Measurements from ENCODE around the gene PMEL.

The PMEL gene

DNA sequence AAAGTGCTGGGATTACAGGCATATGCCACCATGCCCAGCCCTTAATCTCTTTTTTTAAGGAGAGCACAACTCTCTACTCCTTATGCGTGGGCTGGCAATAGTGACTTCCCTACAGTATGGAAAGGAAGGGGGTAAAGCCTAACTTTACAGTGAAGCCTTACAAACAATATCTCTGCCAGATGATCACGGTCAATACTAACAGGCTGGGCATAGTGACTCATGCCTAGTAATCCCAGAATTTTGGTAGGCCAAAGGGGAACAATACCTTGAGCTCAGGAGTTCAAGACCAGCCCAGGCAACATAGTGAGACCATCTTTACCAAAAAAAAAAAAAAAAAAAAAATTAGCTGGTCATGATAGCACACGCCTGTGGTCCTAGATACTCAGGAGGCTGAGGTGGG lies 43.7 kb downstream of the PMEL start:
- TF ChIP-seq, protein P1, sequence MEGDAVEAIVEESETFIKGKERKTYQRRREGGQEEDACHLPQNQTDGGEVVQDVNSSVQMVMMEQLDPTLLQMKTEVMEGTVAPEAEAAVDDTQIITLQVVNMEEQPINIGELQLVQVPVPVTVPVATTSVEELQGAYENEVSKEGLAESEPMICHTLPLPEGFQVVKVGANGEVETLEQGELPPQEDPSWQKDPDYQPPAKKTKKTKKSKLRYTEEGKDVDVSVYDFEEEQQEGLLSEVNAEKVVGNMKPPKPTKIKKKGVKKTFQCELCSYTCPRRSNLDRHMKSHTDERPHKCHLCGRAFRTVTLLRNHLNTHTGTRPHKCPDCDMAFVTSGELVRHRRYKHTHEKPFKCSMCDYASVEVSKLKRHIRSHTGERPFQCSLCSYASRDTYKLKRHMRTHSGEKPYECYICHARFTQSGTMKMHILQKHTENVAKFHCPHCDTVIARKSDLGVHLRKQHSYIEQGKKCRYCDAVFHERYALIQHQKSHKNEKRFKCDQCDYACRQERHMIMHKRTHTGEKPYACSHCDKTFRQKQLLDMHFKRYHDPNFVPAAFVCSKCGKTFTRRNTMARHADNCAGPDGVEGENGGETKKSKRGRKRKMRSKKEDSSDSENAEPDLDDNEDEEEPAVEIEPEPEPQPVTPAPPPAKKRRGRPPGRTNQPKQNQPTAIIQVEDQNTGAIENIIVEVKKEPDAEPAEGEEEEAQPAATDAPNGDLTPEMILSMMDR (conservative IDR thresholded peaks at IDR 0.05): no peak
- no peak for TF ChIP-seq ZFX (IDR thresholded peaks at IDR 0.05)
- peak overlapping the region; percentile 49 for H3K27ac ChIP-seq

DNA sequence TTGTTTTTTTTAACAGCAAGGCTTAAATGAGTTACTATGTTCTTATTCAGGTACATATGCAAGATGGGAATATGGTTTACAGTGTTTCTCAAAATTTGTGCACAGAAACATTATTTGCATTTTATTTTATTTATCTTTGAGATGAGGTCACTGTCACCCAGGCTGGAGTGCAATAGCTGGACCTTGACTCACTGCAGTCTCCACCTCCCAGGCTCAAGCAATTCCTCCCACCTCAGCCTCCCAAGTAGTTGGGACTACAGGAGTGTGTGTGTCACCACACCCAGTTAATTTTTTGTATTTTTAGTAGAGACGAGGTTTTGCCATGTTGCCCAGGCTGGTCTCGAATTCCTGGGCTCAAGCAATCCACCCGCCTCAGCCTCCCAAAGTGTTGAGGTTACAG lies 46.8 kb downstream of the PMEL start:
- peak overlapping the region; percentile 58; the same call in 1 of the 2 replicates for H3K27ac ChIP-seq

DNA sequence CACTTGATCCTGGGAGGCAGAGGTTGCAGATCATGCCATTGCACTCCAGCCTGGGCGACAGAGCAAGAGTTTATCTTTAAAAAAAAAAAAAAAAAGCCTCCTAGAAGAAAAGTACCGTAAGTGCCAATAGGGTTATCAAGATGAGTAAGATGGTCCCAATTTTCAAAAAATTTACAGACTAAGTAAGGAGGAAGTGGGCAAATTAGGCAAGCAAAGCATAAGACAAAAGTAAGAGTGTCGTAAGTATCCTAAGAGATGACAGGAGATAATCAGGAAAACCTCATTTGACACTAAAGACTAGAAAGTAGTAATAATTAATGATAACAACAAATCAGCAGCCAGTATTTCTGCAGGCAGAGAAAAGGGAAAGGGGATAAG lies 50.4 kb downstream of the PMEL start:
- no peak overlapping the region; the same call in 1 of the 2 replicates for H3K27ac ChIP-seq
- no peak for TF ChIP-seq ZFX (IDR thresholded peaks at IDR 0.05)
- TF ChIP-seq, protein P1 (conservative IDR thresholded peaks at IDR 0.05): no peak

DNA sequence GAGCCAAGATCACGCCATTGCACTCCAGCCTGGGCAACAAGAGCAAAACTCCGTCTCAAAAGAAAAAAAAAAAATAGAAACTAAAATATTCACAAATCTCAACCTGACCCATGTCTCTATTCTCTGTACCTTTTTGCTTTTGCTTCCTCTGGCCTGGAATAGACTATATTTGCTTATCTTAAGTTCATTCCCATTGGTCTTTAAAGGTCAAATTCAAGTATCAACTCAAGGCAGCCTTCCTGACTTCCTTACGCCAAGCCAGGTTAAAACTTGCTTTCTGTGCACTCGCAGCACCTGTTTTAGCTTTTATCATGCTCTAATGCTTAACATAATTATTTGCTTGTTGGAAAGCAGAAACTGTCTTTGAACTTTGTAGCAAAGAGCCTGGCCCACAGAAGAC lies 52.9 kb downstream of the PMEL start:
- H3K27ac ChIP-seq: no peak overlapping the region
- TF ChIP-seq, protein P1 (conservative IDR thresholded peaks at IDR 0.05): no peak
- TF ChIP-seq ZFX (IDR thresholded peaks at IDR 0.05): no peak

DNA sequence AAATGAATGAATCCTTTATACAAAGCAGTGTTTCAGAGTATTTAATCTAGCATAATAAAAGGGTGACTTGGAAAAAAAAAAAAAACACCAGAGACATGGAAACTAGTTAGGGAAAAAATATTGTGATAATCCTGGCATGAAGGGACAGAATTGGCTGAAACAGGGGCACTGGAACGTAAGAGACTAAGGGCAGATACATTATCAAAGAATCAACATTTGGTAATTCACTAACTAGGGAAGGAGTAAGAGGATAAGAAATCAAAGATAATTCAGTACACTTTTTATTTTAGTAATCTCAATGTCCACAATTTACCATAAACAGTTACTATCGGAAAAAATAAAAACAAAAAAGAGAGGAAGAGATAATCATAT lies 56.3 kb downstream of the PMEL start:
- H3K27ac ChIP-seq: peak overlapping the region; percentile 70; the same call in 1 of the 2 replicates
- TF ChIP-seq, protein P1 (conservative IDR thresholded peaks at IDR 0.05): no peak
- no peak for TF ChIP-seq ZFX (IDR thresholded peaks at IDR 0.05)

DNA sequence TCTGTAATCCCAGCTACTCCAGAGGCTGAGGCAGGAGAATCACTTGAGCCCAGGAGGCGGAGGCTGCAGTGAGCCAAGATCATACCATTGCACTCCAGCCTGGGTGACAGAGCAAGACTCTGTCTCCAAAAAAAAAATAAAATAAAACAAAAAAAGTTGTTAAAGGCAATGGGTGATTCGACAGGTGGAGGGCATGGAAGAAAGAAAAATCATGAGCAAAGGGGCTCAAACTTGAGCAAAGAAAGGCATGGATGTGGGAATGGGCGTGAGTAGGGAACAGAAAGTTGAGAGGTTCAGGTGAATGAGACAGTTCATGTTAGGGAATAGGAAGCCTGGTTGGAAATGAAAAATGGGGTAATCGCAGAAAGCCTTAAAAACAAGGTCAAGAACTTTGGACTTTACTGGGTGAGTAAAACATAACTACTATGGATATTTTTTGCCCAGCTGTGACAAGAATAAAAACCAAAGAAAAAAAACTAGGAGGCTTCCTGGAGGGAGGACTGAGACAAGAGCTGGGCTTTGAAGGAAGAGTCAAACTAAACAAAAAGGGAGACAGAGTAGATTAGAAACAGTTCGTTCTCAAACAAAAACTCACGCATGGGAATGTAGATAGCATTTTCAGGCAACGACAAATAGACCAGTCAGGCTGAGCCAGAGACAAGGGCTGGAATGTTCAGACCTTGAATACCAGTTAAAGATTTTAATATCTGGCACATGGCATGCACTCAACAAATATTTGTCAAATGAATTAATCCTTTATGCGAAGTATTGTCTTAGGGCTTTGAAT lies 56.9 kb downstream of the PMEL start:
- peak overlapping the region; percentile 76 for H3K27ac ChIP-seq
- TF ChIP-seq, protein P1 (conservative IDR thresholded peaks at IDR 0.05): no peak
- TF ChIP-seq ZFX (IDR thresholded peaks at IDR 0.05): no peak

DNA sequence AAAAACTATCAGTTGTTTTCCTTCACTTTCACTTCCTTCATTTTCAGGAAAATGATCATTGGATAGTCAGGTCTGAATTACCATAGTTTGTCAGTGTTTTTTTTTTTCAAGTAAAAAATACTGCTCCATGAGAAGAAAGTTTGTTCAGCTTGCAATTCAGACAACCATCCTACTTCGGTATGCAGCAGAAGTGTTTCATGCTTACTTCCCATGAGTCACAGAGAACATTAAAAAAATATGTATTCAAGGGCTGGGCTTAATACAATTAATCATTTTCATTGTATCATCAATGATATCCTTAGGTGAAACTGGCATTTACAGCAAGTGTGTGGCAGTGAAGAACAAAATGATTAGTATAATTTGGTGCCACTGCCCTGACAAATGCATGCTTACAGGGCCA lies 59.8 kb downstream of the PMEL start:
- TF ChIP-seq ZFX (IDR thresholded peaks at IDR 0.05): no peak
- TF ChIP-seq, protein P1 (conservative IDR thresholded peaks at IDR 0.05): no peak
- H3K27ac ChIP-seq: no peak overlapping the region
